HG03103 (cell line): ENCODE results near the gene COL4A6.
"Not testable (repeated sequence)": the region's sequence is repeated elsewhere in the genome, so short reads cannot be mapped to it uniquely, and the experiment has no call there.

Experiments
- ATAC-seq: cut with Tn5 transposase; IDR thresholded peaks from one replicate; pipeline ENCODE4 v1.9.1; 2021; ENCODE audit warnings: low read depth; ENCODE audit not compliant: unreplicated experiment

The COL4A6 gene

DNA sequence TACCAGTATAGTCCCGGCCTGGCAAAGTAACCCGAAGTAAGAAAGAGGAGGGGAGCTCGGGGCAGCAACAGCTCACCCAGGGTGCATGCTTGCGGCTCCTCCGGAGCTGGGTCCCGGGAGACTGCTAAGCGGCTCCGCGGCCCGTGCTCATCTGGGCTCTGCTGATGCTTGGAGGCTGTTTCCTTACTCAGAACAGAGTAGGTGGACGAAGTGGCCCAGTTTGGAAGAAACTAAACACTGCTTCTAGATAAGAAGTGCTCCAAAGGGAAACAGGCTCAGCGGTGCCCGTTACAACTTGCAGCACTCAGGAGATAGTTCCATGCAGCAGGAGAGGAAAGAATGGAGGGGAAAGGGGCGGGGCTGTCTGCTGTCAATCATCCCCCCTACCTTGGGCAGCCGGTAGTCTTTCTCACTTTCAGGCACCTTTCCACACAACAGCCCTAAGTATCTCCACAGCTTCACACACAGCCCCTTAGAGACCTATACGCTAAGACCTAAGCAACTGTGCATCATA, at the start of gene COL4A6:
COL4A6 (minus strand) TSS at position 313 of the 514 bp plus-strand sequence; CDS start at position 87, 226 bp downstream.
- ATAC-seq: no peak

DNA sequence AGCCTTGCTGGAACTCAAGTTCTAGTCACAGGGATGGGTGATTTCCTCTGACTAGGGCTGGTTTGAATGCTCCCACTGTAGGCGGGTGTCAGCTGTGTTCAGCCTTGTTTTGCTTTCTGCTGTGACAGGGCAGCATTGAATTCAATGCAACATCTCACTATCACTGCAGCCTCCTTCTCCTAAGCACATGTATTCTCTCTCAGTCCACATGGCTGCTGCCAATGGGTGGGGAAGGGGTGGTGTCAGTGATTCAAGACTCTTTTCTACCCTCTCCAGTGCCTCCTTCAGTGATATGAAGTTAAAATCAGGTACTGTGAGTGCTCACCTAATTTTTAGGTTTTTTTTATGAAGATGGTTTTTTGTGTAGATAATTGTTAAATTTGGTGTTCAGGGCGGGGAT, 47.7 kb upstream of the COL4A6 start:
- ATAC-seq: no peak

DNA sequence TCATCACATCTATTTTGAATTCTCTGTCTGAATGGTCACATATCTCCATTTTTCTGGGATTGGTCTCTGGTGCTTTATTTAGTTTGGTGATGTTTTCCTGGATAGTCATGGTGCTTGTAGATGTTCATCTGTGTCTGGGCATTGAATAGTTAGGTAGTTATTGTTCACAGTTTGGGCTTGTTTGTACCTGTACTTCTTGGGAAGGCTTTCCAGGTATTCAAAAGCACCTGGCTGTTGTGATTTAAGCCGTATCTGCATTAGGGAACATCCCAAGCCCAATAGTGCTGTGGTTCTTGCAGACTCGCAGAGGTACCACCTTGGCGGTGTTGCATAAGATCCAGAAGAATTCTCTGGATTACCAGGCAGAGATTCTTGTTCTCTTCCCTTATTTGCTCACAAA, 46.0 kb upstream of the COL4A6 start:
- no peak for ATAC-seq

DNA sequence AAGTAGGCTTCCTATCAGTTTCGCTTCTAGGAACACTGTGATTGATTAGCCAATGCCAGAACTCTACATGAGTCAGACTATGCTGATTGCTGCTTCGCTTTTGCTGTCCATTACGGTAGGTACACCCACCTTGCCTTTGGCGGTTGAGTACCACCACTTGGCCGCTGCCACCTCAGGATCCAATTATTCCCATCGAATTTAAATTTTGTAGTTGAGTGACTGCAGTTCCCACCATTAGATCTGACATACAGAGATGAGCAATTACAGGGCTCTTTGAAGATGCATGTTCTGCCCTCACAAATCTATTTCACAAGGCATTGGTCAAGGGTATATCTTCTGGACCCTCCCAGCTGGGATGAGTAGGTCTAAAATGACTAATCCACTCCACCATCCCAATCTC, 43.3 kb upstream of the COL4A6 start:
- ATAC-seq: not testable (repeated sequence)

DNA sequence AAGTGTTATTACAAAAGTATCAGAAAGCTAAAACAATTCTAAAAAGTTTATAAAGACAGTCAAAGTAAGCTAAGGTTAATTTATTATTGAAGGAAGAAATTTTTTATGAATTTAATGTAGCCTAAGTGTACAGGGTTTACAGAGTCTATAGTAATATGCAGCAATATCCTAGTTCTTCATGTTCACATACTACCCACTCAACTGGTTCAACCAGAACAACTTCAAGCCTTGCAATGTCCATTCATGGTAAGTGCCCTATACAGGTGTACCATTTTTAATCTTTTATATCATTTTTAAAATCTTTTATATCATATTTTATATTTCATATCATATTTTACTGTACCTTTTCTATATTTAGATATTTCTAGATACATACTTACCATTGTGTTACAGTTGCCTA, 35.8 kb upstream of the COL4A6 start:
- no peak for ATAC-seq

DNA sequence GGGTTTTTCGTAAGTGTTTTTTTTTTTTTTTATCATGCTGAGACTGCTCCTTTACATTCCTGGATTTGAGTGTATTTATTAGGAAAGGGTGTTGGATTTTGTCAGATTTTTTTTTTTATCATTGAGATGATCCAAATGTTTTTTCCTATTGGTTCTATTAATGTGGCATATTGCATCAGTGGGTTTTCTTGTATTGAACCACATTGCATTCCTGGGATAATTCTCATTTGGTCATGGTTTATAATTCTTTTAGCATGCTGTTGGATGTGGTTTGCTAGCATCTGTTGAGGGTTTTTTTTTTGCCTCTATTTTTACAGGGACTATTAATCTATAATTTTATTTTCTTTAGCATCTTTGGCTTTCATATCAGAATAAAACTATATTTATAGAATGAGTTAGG, 30.3 kb upstream of the COL4A6 start:
- no peak for ATAC-seq

DNA sequence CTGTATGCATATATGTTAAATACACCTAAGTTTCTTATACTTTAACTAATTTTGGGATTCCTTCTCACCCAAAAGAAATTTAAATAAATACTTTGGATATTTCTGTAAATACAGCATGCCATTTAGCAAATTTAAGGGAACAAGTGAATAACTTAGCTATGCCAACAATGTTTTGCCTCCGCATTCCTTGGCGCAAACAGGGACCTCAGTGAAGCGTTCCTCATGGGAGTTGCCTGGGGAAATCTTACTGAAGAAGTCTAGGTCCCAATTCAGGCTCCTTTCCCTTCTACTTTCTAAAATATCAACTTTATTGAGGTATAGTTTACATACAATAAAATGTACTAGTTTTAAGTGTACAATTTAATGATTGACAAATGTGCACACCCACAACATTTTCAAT, 26.4 kb upstream of the COL4A6 start:
- no peak for ATAC-seq

DNA sequence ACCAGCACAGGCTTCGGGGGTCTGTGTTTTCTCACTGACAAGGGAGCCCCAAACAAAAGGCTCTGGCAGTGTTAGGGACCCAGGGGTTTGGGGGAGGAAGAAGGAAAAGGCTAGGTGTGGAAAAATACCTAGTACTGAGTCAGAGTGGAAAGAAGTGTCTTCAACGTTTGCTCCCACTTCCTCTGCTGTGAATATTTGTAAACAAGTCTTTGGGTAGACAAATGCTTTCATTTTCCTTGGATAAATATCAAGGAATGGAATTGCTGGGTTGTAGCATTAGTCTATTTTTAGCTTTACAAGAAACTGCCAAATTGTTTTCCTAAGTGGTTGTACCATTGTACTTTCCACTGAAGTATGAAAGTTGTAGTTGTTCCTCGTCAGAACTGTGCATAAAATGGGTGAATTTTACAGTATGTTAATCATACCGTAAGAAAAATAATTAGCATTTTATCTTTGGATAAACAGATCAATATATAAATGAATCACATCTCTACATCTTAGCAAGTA, 18.8 kb upstream of the COL4A6 start:
- ATAC-seq: no peak

DNA sequence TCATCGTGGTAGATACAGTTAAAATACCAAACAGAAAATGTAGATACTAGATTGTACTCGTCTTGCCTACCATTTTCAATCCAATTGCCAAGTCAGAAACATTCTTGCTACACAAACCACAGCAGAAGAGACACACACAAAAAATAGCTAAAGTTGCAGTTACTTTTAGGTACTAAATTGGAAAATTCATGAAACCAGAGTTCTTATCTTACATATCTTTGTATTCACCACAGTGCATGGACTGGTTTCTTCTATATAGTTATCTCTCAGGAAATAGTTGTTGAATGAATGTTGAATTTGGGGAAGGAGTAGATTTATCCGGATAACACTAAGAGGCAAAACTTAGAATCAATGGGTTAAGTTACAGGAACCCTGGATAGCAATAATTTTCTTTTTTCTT, 15.6 kb upstream of the COL4A6 start:
- ATAC-seq: no peak

DNA sequence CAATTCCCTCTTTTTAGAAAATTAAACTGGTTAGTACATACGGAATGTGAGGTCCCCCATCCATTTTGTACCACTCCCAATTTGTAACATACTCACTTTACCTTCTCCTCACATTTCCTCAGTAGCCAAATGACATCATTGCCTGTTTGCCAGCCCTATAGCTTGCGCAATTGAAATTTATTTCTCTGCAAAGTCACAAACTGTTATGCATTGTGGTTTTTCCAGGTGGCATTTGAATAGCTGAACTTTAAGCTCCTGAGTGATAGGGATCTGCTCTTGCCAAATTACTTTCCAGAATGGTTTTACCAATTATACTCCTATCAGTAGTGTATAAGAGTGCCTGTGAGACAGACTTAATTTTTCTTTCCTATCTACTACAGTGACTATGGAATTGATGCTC, 9.1 kb upstream of the COL4A6 start:
- no peak for ATAC-seq

DNA sequence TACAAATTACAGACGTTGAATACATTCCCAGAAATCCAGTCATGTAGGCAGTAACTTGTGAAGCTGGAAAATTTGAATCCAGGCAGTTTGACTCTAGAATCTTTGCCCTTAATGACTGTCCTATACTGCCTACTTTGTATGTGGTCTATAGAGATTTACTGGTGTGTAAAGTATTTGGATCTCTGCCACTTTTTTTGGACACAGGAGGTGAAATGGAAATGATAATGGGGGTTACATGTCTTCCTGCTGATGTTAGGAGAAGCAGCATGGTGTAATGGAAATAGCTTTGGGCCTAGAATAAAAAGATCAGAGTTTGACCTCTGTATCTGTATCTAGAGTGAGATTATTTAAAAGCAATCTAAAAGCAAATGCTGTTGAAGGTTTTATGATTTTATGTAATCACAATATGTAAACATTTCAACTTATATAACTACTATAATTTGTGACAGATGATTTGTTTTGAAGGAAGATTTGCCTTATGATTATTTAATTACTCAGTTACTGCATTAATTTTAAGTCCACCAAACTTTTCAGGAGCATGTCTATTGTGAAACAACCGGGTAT, 4.8 kb upstream of the COL4A6 start:
- ATAC-seq: no peak

DNA sequence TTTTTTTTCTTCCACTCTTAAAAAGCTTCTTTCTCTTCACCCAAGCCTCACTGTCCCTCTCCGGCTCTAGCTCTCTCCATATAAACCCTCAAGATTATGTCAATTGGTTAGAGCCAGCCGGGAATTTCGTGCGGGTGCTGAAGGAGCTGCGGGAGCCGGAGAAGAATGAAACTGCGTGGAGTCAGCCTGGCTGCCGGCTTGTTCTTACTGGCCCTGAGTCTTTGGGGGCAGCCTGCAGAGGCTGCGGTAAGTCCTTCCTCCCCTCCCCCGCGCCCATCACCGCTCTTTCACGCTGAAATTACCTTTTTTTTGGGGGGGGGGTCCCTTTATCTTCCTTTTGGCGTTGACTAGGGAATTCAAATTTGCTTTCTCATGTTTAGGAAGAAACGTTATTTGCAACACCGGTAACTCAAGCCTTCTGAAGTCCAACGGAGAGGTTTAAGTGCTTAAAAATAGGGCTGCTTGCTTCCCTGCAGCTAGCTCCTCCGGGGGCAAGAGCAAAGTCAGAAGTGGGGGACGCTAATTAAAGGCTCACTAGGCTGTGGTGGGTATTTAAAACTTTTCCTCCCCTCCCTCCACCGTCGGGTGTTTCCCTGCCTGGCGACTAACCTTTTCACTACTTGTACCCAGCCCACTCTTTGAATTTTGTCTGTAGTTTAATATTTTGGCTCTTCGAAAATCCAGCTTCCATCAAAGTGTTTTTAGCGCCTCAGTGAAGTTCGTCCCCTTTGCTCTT, 1.9 kb upstream of the COL4A6 start:
- no peak for ATAC-seq

DNA sequence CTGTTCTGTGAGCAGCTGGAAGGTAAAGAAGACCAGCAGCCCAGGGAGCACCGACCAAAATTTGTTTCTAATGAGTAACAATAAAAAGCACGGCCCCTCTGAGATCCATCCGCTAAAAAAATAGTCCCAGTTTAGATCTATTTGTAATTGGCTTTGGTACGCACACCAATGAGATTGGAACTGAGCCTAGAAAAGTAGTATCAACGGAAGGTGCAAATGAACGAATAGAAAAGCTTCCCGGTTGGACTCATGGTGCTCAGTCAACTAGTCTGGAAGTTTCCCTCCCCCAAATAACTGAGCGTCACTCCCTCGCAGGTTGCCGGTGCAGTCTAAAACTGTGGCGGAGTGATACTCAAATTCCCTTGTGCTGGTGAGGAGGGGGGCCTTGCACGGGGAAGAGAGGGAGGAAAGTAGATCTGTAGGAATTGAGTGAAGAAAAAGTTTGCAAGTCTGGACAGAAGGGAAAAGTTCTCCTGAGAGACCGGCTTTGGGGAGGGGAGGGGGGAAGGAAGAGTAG, 1.3 kb upstream of the COL4A6 start, which contains the start of gene COL4A5:
COL4A5 (plus strand) TSS at position 413 of the 517 bp plus-strand sequence. CDS start 288 bp downstream, outside the sequence.
- no peak for ATAC-seq

DNA sequence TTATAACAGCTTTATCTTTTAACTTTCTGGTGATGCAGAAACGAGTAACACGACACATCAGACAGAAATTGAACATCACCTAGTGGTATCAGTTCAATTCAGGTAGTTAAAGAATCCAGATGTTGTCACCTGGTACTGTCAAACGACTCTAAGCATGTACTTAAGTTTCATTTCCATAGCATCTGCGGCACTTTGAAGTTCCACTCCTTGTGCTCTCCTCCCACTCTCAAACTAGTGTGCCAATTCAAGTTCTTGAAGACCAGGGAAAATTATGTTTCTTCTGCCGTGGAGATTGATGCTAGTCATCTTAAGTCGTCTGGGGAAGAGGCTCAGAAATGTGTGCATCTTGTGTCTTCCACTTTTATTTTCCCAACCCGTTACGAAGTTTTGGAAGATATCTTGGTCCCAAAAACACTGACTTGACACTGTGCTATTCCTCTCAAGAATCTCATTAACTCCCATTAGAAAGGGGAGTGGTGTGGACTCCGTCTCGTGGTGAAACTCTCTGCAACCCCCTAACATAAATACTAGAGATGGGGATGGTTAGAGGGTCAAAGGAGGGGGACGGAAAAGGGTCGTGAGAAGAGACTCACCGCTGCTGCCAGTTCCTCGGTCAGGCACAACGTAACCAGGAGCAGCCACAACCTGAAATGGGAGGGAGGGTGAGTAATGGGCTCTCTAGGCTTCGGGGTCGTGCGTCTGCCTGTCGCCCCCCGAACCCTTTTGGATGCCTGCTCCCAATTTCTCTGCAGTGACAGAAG, 693 bp downstream of the COL4A6 start:
- ATAC-seq: no peak

DNA sequence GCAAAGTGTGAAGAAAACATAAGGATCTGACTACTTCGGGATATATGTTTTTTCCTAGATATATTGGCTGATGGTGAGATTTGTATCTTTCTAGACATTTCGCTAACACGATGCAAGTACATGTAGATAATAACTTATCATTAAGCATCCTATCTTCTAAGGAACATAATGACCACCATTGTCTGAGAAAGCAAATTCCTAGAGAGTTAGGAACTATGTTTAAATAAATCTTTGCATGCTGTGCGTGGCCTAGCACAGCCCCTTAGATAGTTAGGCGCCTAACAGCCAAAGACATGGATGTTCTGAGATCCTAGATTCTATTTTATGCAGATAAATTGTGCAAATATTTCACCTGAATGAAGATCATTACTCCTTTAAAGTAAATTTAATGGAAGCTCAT, 3.0 kb downstream of the COL4A6 start:
- ATAC-seq: no peak

DNA sequence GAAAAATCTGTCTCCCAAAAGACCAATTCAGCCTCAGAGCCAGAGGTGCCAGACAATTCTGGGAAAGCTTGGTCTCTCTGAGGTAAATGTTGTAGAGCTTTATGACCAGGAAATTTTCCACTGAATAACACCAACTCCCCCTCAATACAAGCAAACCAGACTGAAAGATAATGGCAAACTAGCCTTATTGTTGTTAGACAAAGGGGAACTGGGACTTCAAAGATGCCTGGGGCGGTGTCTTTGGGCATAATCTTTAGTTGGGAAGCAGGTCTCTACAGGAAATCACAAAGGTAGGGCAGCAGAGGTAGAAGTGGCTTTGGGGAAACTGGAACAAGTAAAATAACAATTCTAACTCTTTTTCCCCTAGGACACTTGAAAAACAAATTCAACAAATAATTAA, 12.0 kb downstream of the COL4A6 start:
- ATAC-seq: no peak

DNA sequence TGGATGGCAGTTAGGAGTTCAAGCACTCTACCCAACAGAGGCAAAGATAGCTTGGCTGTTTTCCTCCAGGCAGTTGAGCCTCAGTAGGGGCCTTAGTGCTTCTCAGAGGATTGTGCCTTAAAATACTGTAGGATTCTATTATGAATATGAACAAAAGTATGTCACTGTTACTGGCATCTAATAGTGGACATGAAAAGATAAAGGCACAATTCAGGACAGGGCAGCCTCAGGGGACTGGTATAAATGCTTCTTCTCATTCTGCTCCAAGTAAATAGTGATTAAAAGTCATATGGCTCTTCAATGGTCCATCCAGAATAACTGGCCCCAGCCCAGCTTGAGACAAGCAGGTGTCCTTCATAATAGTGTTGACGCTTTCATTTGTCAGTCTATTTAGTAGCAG, 17.7 kb downstream of the COL4A6 start:
- ATAC-seq: no peak

DNA sequence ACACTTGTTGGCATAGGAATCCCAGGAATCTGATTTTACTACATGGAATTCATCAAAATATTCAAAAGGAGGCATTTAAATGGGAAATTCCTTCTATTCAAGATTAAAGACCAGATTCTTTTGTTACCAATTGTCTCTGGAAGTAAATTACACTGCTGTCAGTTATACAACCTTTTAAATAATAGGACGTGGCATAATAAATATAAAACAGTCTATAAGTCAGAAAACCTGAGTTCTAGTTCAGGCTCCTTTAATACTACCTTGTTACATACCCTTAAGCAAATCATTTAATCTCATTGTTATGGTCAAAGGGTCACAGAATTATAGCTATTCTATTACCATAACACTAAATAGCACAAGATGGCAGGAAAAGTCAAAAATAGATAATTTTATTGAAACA, 18.8 kb downstream of the COL4A6 start:
- no peak for ATAC-seq

DNA sequence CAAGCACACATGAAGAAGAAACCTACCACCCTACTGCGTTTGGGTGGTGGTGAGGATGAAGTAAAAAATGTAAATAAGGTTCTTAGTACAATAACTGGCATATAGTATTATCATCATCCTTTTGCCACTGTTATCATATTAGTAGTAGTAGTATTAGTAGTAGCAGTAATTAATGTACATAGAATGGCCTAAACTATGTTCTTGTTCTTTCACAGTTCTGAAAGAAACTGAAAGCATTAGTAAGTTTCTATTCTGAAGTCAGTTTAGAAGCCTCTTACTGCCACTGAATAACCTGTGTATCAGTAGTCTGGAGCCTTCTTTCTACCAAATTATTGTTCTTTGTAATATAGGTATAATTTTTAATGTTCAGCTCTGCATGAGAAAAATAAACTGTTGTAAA, 21.0 kb downstream of the COL4A6 start:
- ATAC-seq: no peak

DNA sequence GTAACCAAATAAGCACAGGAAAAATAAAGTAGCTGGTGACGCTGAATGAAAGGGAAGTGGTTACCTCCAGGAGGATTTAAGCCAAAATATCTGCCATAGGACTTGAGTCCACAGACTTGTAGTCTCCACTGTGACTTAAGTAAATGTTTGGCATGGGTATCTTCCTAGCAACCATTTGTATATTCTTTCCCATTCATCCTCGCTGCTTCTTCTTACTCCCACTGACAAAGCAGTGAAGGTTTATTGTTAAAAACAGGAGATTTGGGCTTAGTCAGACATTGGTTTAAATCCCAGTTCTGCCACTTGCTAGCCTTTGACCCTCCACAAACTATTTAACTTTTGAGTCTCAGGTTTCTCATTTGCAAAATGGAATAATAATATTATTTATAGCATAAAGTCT, 22.3 kb downstream of the COL4A6 start:
- no peak for ATAC-seq

DNA sequence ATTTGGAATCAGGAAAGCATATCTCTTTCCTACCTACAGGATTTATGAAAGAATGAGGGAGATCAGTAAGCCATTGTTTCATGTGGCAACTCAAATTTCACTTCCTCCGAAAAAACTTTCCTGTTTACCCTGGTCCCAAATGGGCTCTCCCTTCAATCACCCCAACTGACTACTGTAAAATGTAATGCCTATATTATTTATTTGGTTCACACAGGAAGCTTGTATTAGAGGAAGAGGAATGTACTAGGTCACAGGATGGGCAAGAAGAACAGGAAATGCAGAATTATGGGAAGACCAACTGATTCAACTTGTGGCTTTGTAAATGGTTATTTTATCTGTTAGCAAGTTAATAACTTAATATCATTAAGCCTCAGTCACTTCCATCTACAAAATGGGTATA, 23.1 kb downstream of the COL4A6 start:
- ATAC-seq: no peak
